Stimulated activated CD4-positive, alpha-beta T cell treated with anti-CD3 and anti-CD28 coated beads, Interleukin-1b, Interleukin-23, amount 100 ng/mL, for 24 hours (primary cell): ENCODE results near the gene PTGDS.
"Not testable (repeated sequence)": the region's sequence is repeated elsewhere in the genome, so short reads cannot be mapped to it uniquely, and the experiment has no call there.

ENCODE experiments used
- DNase-seq, 4 experiments: peaks; one replicate each; pipeline ENCODE4 v3.0.0-alpha.2; 2020; ENCODE audit warnings: low read depth in 4 of 4, low spot score in 1 of 4

PTGDS gene

DNA sequence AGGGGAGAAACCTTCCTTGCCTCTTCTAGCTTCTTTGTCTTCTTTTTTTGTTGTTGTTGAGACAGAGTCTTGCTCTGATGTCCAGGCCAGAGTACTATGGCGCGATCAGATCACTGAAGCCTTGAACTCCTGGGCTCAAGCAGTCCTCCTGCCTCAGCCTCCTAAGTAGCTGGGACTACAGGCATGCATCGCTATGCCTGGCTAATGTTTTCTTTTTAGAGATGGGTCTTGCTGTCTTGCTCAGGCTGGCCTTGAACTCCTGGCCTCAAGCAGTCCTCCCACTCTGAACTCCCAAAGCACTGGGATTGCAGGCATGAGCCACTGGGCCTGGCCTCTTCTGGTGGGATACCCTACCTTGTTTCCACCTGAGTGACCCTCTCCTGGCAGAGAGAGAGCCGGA, 11.6 kb downstream of the PTGDS start:
- no peak for DNase-seq

DNA sequence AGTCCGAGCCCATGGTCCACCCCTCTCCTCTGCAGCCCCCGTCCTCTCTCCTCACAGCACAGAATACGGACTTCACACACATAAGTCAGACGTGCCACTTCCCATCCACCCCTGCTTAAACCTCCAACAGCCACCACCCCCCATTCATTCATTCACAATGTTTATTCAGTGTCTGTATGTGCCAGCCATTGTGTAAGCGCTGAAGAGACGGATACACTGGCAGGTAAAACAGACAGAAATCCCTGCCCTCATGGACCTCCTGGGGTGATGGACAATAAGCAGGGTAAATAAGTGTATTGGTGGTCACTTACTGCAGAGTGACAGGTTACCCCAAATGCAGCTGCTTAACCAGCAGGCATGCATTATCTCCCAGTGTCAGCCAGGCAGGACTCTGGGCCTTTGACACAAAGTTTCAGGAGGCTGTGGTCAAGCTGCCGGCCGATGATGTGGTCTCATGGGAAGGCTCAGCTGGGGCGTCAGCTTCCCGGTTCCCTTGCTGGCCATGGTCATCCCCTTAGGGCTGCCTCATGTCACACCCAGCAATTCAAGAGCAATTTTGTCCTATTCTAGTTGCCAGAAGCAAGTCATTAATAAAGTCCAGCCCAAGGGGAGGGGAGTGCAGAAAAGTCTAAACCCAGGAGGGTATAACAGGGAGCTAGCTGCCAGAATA, 13.1 kb downstream of the PTGDS start:
- DNase-seq: no peak

- DNase-seq: peak; percentile 91 to 96 (median 94)
Measured at GRCh38 chr9:136991993-136992818, 14.9 kb downstream of the PTGDS start, which contains the start of gene PAXX. TSS of gene PAXX (plus strand) at chr9:136992422. CDS start at chr9:136992444, 22 bp downstream.

GRCh38 chr9:136992819-136993369, 15.6 kb downstream of the PTGDS start:
- DNase-seq: no peak

- no peak for DNase-seq
Measured at GRCh38 chr9:136994180-136994887, 17.0 kb downstream of the PTGDS start.

DNA sequence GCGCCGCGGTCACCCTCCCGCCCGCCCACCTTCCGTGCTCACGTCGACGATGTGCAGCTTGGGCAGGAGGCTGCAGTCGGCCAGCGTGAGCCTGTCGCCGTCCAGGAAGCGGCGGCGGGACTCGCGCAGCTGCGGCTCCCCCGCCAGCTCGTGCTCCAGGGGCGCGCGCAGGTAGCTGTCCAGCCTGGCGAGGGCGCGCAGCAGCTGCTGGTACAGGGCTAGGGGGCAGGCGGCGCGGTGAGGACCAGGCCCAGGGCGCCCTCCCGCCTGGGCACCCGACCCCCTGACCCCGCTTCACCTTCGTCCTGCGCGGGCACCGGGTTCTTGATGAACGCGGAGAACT, 17.6 kb downstream of the PTGDS start:
- DNase-seq: no peak

DNA sequence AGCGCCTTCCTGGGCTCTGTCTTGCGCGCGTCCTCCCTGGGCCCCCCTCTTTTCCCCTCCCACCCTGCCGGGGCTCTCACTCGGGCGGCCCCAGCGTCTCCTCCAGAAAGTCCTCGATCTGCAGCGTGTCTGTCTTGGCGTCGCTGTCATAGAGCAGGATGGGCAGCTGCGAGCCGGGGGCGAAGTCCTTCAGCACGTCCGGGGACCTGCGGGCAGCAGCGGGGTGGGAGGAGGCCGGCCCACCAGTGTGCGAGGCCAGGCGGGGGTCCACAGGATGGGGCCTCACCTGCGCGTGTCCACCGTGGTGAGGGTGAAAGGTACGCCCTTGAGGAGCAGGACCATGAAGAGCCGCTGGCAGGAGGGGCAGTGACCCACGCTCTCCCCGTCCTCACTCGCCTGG, 18.1 kb downstream of the PTGDS start:
- DNase-seq: no peak

DNA sequence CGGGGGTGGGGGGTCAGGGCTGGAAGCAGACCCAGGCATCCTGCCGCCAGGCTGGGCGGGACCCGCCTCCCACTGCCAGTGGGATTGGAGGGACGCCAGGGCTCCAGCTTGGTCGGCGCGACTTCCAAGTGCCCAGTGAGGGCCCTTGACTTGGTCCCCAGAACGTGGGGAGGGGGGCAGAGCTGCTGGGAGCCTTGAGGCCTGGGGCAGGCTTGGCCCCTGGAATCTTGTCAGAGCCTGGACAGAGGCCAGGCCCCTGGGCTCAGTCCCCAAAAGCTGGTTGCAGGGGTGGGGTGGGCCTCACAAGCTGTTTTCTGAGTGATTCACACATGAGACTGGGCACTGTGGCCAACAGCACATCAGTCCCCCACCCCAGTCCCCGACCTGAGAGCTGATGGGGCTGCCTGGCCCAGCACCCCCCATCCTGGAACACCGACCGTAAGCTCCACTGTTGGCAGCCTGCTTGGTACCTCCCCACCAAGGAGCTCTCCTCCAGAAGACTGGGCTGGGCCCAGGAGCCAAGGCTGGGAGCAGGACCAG, 18.5 kb downstream of the PTGDS start:
- no peak for DNase-seq

DNA sequence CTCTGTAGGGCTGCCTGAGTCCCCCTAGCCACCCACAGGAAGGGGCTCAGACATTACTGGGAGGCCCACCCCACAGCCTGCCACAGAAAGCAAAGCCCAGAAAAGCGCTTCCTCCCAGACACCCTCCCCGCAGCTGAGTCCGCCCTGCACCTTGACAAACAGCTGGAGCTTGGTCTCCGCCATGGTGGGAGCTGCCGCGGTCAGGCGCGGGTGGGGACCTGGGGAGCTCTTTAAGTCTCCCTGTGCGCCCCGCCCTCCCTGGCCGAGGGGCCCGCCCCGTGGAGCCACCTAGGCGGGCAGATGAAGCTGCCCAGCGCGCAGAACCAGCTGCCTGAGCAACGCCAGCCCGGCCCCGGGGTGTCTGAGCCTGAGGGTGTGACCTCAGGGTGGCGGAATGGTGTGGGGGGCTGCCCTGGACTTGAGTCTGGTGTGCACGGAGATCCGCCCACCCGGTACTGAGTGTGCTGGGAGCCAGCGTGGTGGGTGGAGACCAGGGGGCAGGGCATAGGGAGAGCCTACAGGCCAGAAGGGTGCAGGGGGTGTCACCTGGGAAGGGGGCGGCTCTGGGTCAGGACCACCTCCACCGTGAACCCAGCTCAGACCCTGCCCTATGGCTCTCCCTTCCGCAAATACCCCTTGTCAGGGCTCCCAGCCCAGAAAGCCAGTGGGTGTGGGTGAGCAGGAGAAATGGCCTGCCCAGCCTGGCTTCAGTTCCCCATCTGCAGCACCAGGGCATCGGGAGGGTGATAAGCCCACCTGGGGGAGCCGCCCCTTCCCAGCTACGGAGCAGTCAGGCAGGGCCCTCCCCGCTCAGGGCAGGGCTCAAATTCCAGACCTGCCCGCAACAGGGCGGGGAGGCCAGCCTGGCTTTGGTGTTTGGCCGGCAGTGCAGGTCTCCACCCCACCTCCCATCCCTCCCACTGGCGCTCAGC, 19.3 kb downstream of the PTGDS start, which contains the start of gene CLIC3:
Gene CLIC3, minus strand, starts transcription at position 208 of the 932 bp plus-strand sequence. Its CDS starts 25 bp downstream, at position 183.
- no peak for DNase-seq

DNA sequence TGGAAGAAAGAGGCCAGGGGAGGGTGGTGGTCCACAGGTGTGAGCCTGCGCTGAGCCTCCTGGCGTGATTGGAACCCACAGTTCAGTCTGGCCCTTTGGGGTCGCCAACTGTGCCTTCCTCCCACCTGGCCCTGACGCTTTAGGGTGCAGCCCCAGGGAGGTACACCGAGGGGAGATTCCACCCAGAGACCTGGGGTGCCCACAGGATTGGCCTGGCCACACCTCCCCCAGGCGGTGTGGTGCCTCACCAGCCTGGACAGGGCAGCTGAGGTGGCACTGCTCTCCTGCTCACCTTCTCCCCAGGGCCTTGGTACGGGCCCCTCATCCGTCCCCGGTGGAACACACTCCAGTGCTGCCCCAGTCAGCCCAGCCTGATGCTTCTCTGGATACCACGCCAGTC, 20.1 kb downstream of the PTGDS start:
- DNase-seq: no peak

GRCh38 chr9:136997830-136998234, 20.5 kb downstream of the PTGDS start:
- DNase-seq: no peak

GRCh38 chr9:137000177-137000930, 23.1 kb downstream of the PTGDS start:
- no peak for DNase-seq

GRCh38 chr9:137001857-137002645, 24.7 kb downstream of the PTGDS start:
- no peak for DNase-seq

DNA sequence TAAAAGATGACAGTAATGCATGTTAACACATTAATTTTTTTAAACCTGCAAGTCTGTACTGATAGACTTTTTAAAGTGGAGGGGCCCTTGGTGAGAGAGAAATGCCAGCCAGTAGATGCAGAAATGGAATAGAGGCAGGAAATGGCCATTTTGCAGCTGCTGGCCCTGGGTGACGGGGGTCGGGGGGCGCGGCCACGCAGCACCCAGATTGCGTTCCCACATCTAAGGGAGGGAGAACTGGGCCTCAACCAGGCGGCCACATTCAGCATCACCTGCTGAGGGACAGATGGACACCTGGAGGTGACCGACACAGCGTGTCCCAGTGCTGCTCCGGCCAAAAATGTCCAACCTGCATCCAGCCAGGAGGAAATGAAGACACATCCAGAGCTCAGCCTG, 25.3 kb downstream of the PTGDS start:
- no peak for DNase-seq

GRCh38 chr9:137004285-137004684, 27.0 kb downstream of the PTGDS start:
- DNase-seq: not testable (repeated sequence)

GRCh38 chr9:137006116-137007003, 29.1 kb downstream of the PTGDS start:
- no peak for DNase-seq

DNA sequence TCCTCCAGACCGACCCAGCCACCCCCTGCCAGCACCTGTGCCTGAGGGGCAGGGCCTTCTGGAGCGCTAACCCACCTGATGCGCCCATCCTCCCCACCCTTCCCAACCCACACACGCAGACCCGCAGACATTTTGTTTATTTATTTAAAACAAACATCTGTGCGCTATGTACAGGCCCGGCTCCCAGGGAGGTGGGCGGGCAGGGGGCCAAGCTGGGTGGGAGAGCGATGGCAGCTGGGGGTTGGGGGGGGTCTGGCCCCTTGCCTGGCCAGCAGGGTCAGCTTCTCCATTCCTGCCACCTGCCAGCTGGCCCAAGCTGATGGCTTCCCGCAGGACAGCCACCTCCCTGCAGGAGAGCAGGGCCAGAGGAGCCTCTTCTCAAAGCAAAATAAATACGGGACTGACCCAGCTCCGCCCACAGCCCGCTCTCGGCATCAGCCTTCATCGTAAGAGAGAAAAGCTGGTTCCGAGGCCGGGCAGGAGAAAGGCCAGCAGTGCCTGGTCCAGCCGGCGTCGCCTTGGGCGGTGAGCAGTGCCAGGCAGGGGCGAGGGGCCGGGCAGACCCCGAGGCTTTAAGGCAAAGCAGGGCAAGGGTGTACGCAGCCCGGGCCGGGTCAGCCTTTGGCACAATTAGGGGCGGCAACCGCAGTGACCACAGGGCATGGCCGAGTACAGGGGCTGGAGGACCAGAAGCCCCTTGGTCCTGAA, 30.0 kb downstream of the PTGDS start:
- DNase-seq: no peak
